ENCODE results near the gene MCRS1.

The MCRS1 gene

GRCh38 chr12:49540229-49541139 is 27.5 kb downstream of the MCRS1 start:
- H3K4me3 ChIP-seq (ENCODE audit: low read depth, low read length), result no peak overlapping the region
- DNase-seq (ENCODE audit: low read depth), result no peak
- TF ChIP-seq CTCF (conservative IDR thresholded peaks at IDR 0.05; ENCODE audit: low read depth, low read length), result no peak

GRCh38 chr12:49539406-49540228 is 28.3 kb downstream of the MCRS1 start:
- no peak overlapping the region for H3K4me3 ChIP-seq (ENCODE audit: low read depth, low read length)

GRCh38 chr12:49538510-49539403 is 29.2 kb downstream of the MCRS1 start, which contains the start of gene KCNH3:
KCNH3 (plus strand) TSS chr12:49539030; CDS start chr12:49539417, 387 bp downstream.
- peak; percentile 64 for DNase-seq (ENCODE audit: low read depth)
- TF ChIP-seq CTCF (conservative IDR thresholded peaks at IDR 0.05; ENCODE audit: low read depth, low read length), result no peak
- H3K4me3 ChIP-seq (ENCODE audit: low read depth, low read length), result peak within 1 kb of the TSS; percentile 41

More at GRCh38 chr12:49539406-49540228, 28.3 kb downstream of the MCRS1 start:
- no peak for DNase-seq (ENCODE audit: low read depth)
- TF ChIP-seq CTCF (conservative IDR thresholded peaks at IDR 0.05; ENCODE audit: low read depth, low read length), result no peak

GRCh38 chr12:49537752-49538509 is 30.0 kb downstream of the MCRS1 start:
- DNase-seq (ENCODE audit: low read depth), result no peak
- TF ChIP-seq CTCF (conservative IDR thresholded peaks at IDR 0.05; ENCODE audit: low read depth, low read length), result no peak
- peak overlapping the region; percentile 41 for H3K4me3 ChIP-seq (ENCODE audit: low read depth, low read length)

GRCh38 chr12:49537231-49537751 is 30.7 kb downstream of the MCRS1 start:
- no peak for TF ChIP-seq CTCF (conservative IDR thresholded peaks at IDR 0.05; ENCODE audit: low read depth, low read length)
- DNase-seq (ENCODE audit: low read depth), result no peak
- H3K4me3 ChIP-seq (ENCODE audit: low read depth, low read length), result no peak overlapping the region

Data from choroid plexus epithelial cell (primary cell).